ENCODE results near the gene GNAS-AS1.

The GNAS-AS1 gene

DNA sequence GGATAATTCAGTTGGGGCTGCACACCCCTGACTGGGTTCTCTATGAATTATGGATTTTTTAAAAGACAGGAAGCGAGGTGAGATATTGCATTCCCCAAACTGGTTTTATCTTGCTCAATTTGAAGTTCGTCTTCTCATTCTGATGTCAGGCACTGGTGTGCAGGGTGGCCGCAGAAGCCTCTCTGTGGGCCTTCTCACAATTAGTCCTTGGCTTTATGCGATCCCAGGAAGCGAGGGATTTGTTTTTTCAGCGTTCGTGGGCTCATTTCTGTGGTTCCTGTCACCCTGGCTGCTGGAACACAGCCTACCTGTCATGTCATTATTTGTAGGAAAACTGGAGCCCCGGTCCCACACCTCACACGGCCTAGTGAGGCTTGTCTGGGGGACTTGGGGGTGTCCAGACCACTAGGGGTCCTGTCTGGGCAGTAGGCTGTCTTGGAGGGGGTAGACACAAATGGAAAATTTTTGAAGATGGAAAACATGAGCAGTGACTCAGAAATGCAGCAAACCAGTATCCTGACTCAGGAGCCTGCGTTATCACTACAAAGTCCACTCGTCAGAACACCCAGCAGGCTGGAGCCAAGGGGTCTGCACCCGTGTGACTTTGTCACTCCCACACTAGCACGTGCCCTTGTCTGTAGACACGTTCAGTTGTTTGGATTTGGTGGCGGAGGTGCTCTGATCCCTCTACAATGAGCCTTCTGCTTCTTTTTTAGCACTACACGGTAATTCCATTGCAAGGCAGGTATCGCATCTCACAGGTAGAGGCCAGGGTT lies 42.2 kb downstream of the GNAS-AS1 start:
- no peak for DNase-seq (ENCODE audit: low read depth)

DNA sequence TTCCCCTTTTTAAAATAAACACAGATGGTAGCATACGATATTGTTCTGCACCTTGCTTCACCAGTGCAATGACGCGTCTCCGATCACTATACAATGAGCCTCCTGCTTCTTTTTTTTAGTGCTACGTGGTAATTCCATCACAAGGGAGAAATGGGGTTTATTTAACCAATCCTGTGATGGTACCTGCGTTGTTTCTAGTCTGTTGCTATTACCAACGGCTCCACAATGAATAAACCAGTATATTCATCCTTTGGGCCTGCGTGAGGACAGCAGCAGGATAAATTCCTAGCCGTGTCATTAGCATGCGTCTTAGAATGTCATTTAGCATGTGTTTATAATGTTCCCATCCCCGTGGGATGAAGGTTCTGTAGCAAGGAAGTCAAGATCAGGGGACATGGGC lies 42.9 kb downstream of the GNAS-AS1 start:
- no peak for DNase-seq (ENCODE audit: low read depth)

DNA sequence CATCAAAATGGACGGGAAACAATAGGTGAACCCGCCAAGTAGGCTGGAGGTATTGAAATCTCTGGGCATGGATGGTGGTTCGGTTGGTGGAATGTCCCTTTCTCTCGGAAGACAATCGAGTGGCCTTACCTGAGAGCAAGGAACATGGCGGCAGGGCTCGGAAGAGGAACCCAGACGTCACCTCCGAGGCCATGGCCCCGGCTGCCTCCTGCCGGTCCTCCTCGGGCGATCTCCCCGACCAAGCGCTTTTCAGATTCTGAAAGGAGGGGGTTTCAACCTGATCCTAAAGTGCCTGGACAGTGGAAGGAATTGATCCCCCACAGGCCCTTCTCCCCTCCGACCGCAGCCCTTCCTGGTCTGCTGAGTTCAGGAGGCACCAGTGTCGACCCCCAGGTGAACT lies 47.2 kb downstream of the GNAS-AS1 start:
- no peak for DNase-seq (ENCODE audit: low read depth)

DNA sequence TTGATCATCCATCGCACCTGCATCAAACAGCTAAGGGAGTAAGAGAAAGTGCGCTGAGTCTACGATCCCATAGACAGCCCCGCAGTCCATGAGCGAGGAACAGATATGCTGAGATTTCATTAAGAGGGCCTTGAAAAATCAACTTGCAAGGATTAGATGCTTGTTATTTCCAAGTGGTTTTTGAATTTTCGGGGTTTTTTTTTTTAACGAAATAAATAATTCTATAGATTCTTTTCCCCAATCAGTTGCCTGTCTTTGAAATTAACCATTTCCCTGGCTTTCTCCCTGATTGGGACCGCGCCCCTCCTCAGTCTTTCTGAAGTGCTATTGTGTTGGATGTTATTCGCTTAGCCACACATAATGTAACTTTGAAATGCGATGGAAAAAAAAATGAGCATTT lies 48.6 kb downstream of the GNAS-AS1 start:
- DNase-seq (ENCODE audit: low read depth), result no peak

DNA sequence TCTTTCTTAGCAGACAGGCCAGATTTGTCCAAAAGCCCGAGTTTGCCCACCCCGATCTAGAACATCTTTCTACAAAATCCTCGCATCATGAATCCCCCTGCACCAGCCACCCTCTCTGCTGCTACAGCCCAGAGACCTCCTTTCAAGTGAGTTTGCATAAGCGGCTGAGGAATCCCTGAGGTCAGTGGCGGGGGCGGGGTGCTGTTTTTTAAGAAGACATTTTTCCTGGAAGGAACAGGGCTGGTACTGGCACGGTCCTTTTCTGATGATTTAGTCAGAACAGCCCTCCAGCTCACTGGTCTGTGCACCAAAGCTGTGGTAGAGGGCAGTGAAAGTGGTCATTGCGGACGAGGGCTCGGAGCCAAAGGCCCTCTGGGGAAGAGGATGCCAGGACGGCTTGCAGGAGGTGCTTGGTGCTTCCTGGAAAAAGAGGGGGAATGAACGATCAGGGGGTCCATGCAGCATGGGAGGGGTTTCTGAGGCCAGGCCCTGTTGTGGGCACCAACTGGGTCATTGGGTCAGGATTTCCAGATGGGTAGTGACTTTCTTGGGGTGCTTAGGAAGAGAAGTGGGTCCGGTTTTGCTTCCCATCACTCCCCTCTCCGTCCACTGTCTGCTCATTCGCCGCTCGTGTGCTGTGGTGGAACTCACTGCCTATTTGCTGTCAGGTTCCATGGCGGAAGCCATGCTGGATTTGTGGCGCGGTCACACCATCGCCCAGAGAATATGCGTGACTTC lies 50.4 kb downstream of the GNAS-AS1 start:
- no peak for DNase-seq (ENCODE audit: low read depth)

DNA sequence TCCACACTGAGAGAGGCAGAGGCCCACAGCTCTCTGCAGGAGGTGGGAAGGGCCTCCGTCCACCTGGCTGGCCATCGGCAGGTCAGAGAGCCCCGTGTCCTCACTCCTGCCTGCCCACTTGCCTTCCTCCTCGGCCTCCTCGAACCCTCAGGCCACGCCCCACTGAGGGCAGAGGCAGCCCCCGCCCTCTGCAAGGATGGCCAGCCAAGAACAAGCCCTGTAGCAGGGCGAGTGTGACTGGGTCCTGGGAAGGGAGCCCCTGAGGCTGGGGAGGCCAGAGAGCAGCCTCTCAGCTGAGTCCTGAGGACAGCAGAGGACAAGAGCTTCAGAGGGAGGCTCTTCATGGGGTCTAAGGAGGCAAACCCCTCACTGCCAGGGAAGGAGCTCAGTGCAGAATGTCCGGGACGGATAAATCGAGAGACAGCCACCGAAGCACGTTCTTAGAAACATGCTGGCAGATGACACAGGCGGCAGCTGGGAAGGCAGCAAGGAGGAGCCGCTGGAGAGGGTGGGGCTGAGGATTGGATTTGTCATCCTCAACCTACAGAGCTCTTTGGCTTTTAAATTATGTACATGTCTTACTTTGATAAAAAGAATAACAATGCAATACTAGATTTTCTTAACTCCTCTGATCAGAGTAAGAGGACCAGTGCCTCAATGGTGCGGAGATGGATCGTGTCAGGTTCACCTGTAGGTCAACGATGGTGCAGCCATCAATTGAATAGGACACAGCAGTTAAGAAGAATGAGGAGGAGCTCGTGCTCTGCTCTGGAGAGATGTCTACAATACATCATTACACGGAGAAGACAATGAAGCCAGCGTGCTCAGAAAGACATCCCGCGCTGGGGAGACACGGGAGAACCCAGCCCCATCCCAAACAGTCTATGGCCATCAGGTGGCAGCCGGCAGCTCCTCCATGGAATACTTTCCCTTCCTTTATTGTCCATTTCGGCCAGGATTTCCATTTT lies 53.0 kb downstream of the GNAS-AS1 start:
- DNase-seq (ENCODE audit: low read depth), result no peak

DNA sequence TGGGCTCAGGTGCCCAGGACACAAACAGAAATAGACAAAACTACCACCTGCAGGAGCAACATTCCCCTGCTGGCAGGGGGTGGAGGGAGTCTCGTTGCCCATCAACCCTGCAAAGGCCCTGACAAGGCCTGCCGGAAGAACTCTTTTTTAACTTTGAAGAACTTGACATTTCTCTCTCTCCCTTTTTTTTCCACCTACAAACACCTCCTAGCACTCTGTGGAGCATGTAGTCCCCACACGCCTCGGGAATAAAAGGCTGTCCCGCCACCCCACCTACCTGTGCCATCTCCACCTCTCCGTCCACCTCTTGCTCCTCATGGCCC lies 54.8 kb downstream of the GNAS-AS1 start:
- no peak for DNase-seq (ENCODE audit: low read depth)

DNA sequence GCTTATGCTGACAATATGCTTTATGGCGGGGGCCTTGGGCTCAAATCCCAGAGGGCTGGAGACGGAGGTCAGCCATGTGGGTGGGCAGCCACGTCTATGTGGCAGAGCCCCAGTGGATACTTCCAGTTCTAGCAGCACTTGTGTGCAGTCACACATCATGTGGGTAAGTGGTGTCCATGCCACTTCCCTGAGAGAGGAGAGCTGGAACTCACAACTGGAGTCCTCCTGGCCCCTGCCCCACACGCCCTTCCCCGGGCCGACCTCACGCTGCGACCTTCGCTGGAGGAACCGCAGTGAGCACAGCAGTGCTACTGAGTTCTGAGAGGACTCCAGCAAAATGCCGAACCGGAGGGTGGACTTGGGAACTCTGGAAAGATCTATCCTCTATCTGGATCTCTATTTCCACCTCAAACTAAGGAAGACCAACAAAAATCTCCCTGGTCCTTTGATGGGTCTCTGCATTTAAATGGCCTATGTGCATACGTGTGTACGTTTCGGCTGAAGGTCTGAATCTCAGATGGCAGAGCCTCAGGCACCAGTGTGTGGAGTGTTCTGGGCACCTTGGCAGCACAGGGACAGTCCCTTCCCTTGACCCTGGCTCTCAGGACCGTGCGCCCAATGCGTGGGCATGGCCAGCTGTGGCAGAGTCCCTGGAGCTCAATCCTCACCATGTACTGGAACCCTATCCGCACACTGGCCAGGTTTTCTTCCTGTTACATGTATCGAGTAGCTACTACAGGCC lies 55.4 kb downstream of the GNAS-AS1 start:
- DNase-seq (ENCODE audit: low read depth), result no peak

DNA sequence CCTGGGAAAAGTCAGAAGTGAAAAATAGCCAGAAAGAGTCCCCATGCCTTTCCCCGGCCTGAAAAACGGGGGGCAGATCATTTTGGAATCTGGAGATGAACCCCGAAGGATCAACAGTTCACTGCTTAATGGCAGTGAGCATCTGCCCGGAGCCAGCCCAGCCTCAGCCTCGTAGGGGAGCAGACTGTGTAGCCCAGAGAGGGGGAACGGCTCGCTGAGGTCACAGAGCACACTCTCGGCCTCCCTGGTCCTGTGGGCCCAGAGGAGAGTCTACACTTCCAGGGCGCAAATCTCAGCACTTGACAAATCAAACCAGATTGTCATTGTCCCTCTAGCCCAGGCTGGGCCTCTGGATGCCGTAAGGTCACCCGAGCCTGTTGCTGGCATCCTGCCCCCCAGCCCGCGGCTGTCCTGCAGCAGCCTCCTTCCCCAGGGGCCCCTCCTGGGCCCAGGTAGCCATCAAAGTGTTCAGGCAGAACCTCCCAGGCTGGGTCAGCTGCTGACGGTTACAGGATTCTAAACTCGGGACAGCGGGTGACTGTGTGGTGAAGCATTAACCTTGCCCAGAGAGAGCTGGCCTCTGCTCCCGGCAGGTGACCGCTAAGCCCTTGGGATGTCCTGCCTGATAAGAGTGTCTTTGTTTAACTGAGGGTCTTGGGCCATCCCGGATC lies 56.1 kb downstream of the GNAS-AS1 start:
- DNase-seq (ENCODE audit: low read depth), result no peak

DNA sequence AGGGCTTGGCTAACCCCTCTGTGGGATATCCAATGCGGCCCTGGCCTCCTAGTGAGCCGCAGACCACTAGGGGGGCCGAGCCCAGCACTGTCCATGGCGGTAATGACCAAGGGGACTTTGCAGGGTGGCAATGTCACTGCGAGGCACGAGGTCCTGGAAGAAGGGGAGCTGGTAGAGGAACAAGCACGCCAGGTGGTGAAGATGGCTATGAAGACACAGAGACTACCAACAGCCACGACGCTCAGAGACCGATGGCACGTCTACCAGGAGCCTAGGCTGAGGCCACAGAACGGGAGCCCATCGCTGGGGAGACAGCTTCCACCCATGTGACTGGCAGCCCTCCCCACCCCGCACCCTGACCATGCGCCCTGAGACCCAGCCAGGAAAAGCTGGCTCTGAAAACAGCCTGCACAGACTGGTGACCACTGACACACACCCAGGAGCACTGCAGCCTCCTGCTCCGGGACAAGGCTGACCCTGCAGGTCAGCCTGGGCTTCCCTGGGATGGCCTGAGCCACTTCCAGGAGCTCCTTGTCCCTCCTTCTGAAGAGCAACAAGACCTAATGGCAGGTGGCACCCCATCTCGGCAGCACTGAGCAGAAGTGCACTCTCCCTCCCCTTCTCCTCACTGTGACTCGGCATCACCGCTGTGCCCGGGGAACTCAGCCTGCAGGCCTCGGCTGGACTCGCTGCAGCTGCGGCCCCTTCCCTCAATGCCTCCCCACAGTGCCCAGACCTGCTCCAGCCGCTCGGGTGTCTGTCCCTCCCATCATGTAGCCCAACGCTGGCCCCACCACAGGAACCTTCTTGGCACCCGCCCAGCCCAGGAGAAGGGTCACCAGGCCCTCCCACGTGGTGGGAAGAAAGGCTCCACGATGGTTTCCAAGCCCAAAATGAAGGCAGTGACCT lies 56.9 kb downstream of the GNAS-AS1 start:
- DNase-seq (ENCODE audit: low read depth), result no peak

DNA sequence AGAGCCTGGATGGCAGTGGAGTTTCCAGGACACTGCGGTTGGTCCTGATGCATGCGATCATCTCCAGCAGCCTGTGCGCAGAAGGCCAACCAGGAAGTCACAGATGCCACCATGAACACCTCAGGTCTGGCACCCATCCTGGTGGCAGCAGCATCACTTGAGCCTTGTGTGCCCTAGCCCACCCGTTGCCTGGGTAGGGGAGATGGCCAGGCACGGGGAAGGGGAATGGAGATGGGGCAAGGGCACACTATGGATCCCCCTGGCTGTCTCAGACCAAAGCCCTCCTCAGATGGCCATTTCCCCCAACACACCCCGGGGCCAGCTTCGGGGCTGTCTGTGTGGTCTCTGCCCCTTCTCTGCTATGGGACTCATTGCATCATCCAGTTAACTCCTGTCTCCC lies 58.3 kb downstream of the GNAS-AS1 start:
- DNase-seq (ENCODE audit: low read depth), result no peak

DNA sequence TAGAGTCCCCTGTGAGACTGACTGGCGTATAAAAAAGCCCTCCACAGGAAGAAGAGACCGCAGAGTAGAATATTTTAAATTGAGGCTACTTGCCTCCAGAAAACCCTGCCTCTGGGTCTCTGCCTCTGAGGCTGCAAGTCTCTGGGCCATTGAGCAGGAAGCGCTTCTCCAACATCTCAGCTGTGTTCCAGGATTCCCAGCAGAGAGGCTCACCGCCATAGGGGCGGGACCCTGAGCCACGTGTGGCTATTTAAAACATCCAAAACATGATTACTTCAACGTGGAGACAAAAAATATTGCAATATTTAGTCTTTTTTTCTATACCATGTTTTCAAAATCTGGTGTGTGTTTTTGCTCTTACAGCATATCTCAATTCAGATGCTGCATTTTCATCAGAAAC lies 59.4 kb downstream of the GNAS-AS1 start:
- no peak for DNase-seq (ENCODE audit: low read depth)

DNA sequence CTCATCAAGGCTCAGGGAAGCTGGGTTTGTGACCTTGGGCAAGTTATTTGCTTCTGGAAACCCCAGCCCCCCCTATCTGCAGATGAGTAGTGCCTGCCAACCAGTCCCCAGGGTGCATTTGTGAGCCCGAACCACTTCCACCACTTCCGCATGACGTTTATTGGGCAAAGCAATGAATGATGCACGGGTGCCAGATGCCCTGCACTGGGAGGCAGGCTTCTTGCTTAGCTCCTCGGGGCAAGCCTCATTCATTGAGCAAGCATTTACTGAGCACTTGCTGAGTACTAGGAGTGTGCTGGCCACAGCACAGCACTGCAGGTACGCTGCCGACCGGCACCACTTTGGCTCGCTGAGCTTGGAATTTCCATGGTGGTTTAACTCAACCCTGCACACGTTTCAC lies 60.2 kb downstream of the GNAS-AS1 start:
- DNase-seq (ENCODE audit: low read depth), result no peak

DNA sequence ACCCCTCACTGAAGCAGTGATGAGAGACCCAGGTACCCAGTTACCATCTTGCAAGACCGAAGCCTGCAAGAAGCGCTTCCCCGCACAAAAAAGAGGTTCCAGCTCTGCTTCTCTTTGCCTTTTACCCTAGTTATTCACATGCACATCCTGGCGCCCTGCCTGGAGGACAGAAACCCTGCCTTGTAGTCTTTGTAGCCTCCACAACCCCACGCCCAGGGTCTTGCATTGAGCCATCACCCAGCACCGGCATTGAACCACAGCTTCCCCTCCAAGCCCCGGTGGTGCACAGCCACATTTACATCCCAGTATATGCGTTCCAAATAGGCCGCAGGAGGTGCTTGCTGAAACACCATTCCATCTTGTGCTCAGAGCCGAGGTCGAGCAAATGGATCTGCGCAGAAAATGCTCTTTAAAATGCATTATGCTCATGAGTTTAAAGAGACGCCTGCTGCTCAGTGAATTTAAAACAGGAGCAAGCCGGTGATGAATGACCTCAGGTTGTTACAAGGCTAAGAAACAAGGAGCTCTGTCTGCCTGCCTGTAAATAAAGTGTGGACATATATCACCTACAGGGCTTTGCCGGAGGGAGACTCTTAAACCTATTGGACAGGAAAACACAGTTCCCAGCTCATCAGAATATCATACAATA lies 61.7 kb downstream of the GNAS-AS1 start:
- no peak for DNase-seq (ENCODE audit: low read depth)

DNA sequence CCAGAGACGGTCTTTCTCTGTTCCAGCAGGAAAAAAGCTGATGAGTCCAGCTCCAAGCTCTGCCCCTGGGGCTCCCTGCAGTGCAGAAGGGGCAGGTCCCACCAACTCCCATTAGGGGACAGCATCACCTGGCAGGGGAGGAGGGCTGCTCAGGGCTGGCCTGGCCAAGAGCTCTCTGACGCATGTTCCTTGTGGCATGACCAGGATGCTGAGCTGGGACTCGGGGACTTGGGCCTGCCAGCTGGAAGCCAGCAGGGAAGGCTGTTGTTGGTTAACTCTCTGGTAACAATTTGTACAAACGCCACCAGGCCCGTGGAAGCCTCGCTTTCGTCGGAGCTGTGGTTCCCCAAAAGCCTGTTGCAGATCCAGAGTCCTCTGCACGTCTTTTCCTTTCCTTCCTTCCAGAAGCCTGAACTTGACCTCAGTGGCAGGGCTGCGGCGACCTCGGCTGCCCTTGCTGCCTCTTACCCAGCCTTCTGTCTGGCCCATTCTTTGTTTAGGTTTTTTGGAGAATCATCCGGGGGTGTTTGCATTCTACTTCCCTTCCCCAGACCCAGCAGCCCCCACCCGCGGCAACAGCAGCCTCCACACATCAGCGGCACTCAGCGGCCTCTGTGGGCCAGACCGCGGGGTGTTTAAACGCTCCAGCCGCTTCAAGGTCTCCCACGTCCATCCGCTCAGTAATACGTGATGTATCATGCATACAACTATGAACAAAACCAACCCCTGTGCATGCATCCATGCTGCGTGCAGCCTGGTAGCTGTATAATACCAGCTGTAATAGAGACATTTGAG lies 63.3 kb downstream of the GNAS-AS1 start:
- no peak for DNase-seq (ENCODE audit: low read depth)

DNA sequence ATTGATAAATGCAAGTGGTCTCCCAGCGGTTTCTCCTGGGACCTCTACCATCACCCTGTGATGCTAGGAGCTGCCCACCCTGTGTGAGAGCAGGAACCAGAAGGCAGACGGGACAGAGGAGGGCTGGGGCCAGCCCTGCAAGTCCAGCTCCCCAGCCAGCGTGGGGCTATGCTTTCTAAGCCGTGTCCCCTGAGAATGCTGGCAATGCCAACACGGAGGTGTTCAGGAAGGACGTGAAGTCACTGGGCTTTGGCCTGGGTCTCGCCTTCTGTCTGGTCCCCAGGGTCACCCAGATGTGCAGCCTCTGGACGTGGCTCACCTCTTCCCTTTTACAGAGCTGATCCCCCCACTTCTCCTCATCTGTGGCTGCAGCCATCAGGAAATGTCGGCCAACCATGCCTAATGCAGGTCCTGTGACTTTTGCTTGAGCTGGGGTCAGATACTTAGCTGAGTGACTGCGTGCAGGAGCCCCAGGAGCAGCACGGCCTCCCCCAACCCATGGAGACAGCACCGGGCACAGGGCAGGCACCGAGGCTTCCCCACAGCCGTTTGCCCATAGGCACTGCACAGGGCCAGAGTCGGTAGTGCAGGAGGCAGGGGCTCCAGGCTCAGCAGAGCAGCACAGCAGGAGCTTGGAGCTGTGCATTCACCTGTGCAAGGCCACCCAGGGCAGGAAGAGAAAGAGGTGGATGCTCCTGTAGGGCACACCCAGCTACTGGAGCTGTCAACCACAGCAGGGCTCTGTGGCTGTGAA lies 66.2 kb downstream of the GNAS-AS1 start:
- no peak for DNase-seq (ENCODE audit: low read depth)

DNA sequence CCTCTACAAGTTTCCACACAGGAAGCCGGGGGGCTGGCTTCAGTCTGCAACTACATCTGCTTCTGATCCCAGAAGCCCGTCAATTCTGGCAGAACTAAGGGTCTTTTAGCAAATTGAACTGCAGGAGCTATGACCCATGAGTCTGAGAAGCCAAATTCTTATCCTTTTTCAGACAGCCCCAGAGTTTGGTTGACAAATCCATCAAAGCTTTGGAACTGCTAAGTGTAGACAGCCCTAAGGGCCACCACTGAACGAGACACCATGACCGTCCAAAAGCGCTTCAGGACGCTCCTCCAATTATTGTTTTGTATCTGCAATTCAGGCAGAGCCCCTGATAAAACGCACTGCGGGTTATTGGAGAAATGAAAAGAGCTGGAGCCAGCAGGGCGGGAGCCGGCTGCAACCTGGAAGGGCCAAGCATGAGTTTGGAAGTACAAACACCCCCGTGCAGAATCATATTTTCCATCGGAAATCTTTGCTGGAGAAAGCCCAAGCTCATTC lies 67.1 kb downstream of the GNAS-AS1 start:
- no peak for DNase-seq (ENCODE audit: low read depth)

DNA sequence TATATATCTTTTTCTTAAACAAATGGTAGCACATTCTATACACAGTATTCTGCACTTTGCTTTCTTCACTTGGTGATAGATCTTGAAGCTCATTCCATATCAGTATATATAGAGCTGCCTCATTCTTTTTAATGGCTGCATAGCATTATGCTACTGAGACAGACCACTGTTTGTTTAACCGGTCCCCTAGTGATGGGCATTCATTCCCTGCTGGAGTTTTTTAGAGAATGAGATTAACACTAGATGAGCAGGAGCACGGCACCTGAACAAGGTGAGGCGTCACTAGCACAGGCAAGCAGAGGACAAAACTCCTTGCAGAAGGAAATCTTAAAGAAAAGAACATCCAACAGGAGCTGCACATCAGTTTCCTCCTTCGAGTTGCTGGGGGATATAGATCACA lies 69.6 kb downstream of the GNAS-AS1 start:
- DNase-seq (ENCODE audit: low read depth), result no peak
